ENCODE data around the gene NDUFAB1.
"Not testable (repeated sequence)": the region's sequence is repeated elsewhere in the genome, so short reads cannot be mapped to it uniquely, and the experiment has no call there.

Gene NDUFAB1

DNA sequence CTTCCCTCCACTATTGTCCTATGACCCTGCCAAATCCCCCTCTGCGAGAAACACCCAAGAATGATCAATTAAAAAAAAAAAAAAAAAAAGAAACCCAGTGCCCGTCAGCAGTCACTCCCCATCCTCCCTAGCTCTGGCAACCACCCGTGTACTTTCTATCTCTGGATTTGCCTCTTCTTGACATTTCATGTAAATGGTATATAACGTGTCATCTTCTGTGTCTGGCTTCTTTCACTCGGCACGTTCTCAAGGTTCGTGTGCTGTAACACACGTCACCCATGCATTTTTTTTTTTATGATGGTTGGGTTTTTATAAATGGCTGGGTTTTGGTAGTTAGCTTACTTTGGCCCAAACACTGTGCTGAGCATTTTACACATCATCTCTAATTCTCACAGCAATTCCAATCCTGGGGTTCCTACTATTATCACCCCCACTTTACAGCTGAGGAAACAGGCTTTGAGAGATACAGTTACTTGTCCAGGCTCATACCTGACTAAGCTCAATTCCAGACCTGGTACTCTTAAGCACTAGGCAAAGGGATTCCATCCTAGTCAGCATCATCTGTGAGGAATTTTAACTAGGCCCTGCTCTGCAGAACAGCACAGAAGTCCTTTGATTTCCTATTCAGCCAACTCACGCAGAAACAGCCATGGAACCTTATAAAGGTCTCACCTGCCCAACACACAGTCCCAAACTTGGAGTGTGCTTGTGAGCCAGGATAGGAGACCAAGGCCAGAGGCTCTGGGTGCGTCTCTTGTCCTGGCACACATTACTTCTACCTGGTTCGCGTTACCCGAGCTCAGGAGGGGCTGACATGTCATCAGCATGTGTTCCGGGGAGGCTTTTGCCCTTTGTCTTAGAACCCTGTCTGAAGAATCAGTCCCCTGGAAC, 11.7 kb downstream of the NDUFAB1 start:
- DNase-seq (ENCODE audit: low read depth): no peak

DNA sequence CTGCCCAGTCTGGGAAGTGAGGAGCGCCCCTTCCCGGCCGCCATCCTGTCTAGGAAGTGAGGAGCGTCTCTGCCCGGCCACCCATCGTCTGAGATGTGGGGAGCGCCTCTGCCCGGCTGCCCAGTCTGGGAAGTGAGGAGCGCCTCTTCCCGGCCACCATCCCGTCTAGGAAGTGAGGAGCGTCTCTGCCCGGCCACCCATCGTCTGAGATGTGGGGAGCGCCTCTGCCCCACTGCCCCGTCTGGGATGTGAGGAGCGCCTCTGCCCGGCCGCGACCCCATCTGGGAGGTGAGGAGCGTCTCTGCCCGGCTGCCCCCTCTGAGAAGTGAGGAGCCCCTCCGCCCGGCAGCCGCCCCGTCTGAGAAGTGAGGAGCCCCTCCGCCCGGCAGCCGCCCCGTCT, 12.8 kb downstream of the NDUFAB1 start:
- DNase-seq (ENCODE audit: low read depth): not testable (repeated sequence)

GRCh38 chr16:23581764-23582163, 14.4 kb downstream of the NDUFAB1 start:
- no peak for DNase-seq (ENCODE audit: low read depth)

- no peak for DNase-seq (ENCODE audit: low read depth)
Measured at GRCh38 chr16:23580391-23580790, 15.7 kb downstream of the NDUFAB1 start.

GRCh38 chr16:23579371-23579770, 16.7 kb downstream of the NDUFAB1 start:
- no peak for DNase-seq (ENCODE audit: low read depth)

GRCh38 chr16:23578101-23578830, 17.9 kb downstream of the NDUFAB1 start:
- DNase-seq (ENCODE audit: low read depth): no peak

- no peak for DNase-seq (ENCODE audit: low read depth)
Measured at GRCh38 chr16:23577493-23577892, 18.6 kb downstream of the NDUFAB1 start.

DNA sequence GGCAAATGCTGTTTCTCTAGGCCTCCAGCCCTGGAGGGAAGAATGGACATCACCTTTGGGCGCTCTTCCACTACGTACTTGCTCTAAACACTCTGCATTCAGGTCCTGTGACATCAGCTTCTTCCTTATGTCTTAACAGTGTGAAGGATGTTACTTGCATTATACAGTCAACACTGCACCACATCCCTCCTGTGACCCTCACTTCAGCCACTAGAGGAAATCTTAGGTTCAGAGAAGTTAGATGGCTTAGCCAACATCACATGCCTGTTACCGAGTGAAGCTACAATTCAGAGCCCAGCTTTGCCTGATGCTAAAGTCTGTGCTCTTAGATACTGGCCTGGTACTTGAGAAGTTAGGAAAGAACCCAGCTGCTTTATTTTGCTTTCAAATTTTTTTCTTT, 20.3 kb downstream of the NDUFAB1 start:
- no peak for DNase-seq (ENCODE audit: low read depth)

DNA sequence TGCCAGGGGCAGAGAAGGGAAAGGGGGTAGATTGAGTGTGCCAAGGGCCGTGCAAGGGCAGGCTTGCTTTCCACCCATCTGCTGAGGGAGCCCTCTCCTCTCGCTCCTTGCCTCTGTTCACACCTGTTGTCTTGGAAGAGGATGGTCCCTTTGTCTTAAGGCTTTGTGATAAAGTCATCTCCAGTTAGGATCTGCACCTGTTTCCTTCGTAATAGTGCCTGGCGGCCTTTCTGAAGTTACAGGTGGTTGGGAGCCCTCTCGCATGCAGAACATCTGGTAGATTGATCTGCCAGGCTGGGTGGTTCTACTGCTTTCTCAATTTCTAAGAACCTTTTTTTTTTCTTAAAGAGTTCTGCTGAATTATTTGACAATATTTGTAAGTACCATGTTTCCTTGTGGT, 22.3 kb downstream of the NDUFAB1 start:
- DNase-seq (ENCODE audit: low read depth): no peak

GRCh38 chr16:23572394-23572793, 23.7 kb downstream of the NDUFAB1 start:
- DNase-seq (ENCODE audit: low read depth): no peak

DNA sequence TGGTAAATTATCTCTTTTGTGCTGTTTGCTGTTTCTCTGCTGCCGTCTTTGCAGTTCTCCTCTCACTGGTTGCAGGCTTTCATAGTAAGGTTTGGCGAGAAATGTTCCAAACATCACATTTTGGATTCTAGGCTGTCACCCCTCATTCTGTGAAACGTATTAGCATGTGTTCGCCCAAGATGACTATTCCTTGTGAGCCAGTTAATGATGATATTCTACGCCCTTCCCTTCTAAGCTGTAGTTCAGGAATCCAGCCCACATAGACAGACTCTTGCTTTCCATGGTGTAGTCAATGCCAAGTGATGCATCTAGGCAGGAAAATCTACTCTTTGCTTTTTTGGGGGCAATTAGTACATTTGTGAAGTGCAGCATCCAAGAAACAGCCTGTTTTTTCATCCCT, 24.2 kb downstream of the NDUFAB1 start:
- DNase-seq (ENCODE audit: low read depth): no peak

GRCh38 chr16:23570992-23571632, 25.0 kb downstream of the NDUFAB1 start:
- DNase-seq (ENCODE audit: low read depth): no peak

DNA sequence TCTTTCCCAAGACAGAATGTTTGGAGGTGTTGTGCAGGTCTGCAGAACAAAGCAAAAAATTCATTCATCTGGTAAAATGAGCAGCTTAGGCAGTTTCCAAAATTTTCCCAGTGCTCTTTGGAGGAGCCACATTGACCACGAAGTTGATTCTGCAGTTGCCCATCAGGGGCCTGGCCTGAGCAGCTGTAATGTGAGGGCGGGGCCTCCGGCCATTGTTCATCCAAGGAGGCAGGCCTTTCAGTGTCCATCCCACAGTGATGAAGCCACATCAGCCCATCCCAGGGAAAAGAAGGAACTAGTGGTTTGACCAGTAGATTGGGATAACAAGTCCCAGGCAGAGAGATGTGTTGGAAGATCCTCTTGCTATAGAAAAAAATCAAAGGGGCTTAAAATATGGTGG, 28.5 kb downstream of the NDUFAB1 start:
- DNase-seq (ENCODE audit: low read depth): no peak

DNA sequence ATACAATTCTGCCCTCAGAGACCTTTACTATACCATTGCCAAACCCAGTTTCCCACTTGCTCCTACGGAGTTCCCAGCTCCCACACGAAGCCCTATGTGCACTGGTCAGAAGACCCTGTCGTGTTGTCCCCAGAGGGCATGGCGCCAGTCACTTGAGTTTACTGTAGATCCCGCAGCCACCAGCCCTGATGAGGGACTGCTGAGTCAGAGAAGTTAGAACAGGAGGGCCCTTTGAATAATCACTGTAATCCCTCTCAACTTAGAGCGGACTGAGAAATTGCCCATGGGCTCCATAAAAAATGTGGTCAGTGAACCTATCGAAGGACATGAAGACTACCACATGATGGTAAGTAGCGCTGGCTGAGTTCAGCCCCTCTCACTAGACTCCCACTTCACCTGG, 29.4 kb downstream of the NDUFAB1 start:
- DNase-seq (ENCODE audit: low read depth): no peak

- DNase-seq (ENCODE audit: low read depth): no peak
Measured at GRCh38 chr16:23564575-23565363, 31.3 kb downstream of the NDUFAB1 start.

DNA sequence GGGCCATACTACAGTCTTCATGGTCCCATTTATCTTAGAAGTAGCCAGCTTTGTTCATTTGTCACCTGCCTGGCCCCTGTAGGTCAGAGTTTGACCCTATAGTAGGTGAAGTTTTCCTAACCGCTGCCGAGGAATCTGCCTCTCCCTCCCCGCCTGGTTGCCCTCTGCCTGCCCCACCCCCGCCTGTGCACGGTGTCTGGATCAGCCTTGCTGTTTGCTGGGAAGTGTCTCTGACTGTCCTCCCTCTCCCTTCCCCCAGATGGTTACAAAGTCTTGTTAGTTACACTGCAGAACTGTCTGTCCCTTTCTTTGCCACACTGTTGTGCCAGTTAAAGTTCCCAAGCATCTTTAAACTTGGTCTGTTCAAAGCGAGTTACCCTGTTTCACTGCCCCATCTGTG, 32.9 kb downstream of the NDUFAB1 start:
- no peak for DNase-seq (ENCODE audit: low read depth)

DNA sequence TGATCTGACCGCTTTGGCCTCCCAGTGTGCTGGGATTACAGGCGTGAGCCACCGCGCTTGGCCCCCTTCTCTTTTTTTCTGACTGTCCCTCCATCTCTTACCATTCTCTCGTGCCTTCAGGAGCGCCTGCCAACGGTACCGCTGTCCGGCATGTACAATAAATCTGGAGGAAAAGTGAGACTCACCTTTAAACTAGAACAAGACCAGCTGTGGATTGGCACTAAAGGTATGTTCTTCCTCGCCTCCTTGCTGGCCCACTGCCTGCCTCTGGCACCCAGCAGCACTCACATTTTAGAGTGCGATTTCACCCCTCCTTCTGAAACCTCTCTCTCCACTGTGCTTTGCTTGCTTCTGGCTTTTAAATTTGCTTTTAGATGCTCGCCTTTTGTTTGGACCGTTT, 33.6 kb downstream of the NDUFAB1 start:
- no peak for DNase-seq (ENCODE audit: low read depth)

- DNase-seq (ENCODE audit: low read depth): no peak
Measured at GRCh38 chr16:23561586-23561985, 34.5 kb downstream of the NDUFAB1 start.

DNA sequence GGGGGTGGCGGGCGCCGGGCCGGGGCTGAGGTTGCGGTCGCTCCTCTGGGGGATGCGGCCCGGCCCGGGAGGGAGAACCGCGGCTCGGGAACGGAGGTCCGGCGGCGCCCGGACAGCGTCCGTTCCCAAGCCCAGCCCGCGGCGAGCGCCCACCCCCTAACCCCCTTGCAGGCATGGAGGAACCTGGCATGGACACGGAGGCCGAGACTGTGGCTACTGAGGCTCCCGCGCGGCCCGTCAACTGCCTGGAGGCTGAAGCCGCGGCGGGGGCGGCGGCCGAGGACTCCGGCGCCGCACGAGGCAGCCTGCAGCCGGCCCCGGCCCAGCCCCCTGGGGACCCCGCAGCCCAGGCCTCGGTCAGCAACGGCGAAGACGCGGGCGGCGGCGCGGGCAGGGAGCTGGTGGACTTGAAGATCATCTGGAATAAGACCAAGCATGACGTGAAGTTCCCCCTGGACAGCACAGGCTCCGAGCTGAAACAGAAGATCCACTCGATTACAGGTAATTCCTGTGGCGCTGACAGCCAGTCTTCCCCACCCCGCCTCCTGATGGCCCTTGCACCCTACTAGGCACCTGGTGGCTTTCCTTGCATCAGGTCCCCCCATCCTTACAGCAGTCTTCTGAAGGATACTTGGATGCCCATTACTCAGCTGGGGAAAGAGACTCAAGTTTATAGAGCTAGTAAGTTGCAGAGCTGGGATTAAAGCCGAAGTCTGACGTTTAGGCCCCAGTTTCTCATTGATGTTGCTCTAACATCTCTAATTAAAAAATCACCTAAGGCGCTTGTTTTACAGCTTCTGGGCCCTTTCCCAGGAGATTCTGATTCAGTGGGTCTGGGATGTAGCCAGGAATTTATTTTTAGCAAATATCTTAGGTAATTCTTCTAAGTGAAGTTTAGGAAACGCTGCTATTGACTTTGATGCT, 38.1 kb downstream of the NDUFAB1 start:
- no peak for DNase-seq (ENCODE audit: low read depth)

DNA sequence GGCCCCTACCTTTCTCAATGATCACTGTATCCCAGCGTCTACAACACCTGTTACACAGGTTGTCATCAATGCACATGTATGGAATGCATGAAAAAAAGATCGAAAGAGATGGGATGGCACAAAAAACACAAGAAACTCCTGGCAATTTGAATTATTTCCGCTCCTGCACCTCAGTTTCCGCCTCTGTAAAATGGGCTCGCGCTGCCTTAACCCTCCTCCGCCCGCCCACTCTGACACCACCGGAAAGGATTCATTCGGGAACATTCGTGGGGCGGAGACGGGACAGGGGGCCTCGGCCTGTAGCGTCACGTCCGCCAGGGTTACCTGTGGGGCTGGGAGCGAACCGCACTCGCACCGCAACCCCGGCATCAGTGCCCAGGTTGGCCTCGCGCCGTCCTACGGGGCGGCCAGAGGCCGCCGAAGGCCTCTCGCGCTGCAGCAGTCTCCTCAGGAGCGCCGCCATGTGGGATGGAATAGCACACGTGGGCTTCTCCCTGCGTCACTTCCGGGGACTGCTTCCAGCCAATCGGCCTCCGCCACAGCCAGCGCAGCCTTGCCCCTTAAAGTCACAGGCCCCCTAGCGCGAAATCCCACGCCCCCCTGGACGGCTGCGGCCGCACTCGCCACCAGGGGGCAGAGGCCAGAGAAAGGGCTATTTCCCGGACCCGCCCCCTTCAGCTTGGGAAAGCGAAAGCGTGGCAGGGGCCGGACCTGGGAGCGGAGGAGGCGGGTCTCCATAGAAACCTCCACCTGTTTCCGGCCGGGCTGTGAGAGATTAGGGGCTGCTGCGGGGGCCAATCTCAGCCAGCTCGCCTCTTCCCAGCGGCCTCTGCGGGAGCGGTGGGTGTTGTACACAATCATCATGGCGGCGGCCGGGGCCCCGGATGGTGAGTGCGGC, 39.0 kb downstream of the NDUFAB1 start, which contains the start of the genes EARS2 and UBFD1:
EARS2 (minus strand) TSS at position 470 of the 898 bp plus-strand sequence; CDS start at position 463, 7 bp downstream.
UBFD1 (plus strand) TSS at position 847 of the 898 bp plus-strand sequence; CDS start at position 863, 16 bp downstream.
- peak; percentile 92 for DNase-seq (ENCODE audit: low read depth)
